GM19455 (cell line): ENCODE results near the gene PRDM2.

Experiments used
- ATAC-seq: cut with Tn5 transposase; IDR thresholded peaks from one replicate; pipeline ENCODE4 v1.9.1; 2021; ENCODE audit not compliant: unreplicated experiment

The PRDM2 gene

DNA sequence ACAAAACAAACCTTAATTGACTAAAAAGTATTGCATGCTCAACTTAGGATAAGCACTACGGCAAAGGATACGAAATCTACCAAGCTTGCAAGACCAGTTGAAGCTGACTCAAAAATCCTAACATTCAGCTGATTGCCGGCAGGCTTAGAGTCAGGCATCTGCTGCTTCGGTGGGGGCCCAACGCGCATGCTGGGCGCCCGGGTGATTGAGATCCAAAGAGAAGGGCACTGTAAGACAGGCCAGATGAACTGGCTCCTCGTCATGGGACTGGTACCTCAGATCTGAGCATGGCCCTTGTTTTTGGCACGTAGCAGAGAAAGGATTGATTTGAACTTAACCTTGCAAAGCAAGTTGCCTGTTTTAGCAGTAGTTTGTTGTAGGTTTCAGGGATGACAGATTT is 86.6 kb downstream of the PRDM2 start:
- no peak for ATAC-seq

- no peak for ATAC-seq
Measured at GRCh38 chr1:13788795-13789194, 88.8 kb downstream of the PRDM2 start.

DNA sequence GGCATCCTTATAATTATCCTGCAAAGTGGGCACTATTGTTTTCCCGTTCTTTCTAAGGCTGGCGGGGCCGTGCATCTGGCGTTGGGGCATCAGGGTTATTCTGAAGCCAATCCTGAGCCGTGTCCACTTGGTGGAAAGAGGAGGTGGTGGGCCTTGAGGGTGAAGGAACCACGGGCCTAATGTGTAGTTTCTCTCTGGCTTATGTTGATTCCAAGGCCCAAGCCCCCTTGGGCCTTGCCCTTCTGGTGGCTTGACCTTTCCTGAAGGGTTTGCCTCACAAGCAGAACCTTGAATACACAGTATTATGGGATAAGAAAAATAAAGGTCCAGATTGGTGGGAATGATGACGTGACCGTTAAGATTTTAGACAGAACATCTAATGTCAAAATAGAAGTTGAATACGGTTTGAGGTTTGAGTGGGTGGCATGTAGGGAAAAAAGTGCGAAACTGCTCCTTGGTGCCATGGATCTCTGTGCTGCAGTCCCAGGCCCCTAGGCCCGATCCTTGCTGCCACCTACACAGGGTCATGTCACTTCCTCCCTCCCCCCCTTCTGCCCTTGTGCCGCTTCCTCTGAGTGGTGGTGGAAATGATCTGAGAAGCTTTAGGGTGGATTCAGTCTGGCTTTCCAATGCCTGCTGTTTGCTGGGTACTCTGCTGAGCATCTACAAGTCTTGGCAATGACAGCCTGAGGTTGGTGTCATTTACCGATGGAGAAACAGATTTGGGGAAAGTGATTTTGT is 90.5 kb downstream of the PRDM2 start:
- no peak for ATAC-seq

DNA sequence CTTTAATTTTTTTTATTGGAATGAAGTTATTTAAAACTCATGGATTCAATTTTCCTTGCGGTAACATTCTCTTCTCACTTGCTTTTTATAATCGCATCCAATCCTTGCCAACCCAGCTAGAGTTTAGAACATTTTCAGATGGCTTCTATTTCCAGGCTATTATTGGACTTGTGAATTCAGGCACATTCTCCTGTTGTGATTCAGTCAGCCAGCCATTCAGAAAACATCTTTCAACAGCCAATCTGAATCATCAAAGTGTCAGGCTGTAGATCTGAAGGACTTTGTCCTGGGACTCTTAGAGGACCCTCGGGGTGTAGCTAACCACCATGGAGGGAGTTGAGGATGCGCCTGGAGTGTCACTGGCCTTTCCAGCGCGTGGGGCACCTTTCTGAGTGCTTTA is 92.4 kb downstream of the PRDM2 start:
- ATAC-seq, result no peak

DNA sequence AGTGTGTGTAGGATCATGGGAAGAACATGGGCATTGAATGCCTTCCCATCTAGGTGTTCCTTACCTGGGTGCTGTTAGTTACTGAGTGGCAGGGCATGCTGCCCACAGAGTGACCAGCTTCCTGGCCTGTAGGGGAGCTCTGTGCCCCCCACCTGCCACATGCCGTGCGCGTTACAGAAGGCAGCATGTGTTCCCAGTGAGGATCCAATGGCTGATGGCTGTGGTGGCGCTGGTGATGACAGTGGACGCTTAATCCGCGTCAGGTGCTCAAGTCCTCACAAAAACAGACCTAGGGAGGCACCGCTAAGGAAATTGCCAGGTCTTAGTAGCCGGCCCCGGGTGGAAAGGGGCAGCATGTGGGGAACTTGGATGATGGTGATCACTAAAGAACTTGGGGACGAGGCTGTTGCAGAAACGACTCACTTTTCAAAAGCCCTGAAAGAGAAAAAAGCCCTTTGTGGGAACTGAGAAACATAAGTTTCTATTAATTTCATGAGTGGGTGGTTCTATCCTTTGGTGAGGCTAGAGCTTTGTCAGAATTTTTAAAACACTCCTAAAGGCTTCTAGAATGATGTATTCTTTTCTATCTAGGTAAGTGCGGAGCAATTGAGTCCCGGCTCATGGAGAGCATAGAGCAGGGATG is 93.2 kb downstream of the PRDM2 start:
- no peak for ATAC-seq

GRCh38 chr1:13794231-13795187 is 94.5 kb downstream of the PRDM2 start:
- no peak for ATAC-seq

- no peak for ATAC-seq
Measured at GRCh38 chr1:13797397-13797796, 97.4 kb downstream of the PRDM2 start.

DNA sequence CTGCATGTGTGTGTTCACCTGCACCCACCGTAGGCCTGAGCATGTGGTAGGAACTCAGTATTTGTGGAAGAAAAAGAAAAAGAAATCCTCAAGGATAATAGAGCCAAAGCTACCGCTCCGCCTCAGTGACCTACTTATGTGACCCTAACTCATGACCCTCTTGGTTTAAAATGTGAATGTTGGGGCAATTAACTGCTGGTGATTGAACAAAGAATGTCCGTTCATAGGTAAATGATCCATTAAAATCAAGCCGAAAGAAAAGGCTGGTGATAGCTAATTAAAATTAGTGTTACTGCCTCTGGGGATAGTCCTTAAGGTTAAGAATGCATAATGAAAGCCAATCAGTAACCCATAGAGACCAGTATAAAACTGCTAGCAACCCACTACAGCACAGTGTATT is 98.1 kb downstream of the PRDM2 start:
- ATAC-seq, result no peak

DNA sequence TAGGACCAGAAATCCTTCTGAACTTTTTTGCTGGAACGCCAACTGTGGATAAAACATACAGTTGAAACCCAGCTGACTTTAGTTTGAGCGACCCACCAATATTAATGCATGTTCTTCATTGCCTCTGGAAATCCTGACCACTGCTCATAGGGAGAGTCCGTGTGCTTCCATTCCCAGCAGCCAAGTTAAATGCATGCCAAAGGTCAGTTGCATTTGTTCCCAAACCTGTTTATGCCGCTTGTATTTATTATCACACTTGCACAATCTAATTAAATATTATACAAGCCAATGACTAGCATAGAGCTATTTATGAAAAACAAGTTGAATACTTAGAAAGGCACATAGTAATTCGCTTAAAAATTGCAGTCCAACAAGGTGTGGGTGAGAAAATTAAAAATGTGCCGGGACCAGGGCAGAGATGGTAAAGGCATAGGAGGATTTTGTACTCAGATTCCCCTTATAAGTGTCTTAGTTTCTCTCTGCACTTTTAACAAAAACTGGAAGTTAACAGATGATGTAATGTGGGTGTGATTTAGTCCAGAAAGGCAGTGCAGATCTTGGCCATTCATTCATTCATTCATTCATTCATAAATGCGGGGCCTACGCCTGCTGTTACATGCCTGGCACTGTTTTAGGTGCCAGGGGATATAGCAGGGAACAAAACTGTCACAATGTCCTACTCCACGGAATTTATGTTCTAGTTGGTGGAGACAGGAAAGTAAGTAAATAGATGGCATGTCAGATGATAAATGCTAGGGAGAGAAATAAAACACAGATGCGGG is 99.7 kb downstream of the PRDM2 start:
- ATAC-seq, result no peak

DNA sequence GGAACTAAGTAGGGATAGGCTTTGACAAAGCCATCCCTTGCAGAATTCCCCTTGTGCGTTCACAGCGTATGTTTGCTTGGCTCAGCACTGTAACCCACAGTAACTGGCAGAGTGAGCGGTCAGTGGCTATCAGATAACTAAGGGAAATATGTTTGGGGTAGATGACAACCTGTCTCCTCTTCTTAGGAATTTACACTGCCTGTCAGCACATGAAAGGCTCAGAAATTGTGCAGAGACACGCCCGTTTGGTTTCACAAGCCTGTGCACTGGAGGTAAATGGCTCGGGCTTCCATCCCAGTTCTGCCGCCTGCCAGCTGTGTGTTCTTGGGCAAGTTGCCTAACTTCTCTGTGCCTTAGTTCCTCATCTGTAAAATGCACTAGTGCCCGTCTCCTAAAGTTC is 101.2 kb downstream of the PRDM2 start:
- no peak for ATAC-seq

GRCh38 chr1:13801655-13802486 is 101.9 kb downstream of the PRDM2 start:
- ATAC-seq, result no peak

- ATAC-seq, result no peak
Measured at GRCh38 chr1:13802782-13803545, 103.0 kb downstream of the PRDM2 start.

DNA sequence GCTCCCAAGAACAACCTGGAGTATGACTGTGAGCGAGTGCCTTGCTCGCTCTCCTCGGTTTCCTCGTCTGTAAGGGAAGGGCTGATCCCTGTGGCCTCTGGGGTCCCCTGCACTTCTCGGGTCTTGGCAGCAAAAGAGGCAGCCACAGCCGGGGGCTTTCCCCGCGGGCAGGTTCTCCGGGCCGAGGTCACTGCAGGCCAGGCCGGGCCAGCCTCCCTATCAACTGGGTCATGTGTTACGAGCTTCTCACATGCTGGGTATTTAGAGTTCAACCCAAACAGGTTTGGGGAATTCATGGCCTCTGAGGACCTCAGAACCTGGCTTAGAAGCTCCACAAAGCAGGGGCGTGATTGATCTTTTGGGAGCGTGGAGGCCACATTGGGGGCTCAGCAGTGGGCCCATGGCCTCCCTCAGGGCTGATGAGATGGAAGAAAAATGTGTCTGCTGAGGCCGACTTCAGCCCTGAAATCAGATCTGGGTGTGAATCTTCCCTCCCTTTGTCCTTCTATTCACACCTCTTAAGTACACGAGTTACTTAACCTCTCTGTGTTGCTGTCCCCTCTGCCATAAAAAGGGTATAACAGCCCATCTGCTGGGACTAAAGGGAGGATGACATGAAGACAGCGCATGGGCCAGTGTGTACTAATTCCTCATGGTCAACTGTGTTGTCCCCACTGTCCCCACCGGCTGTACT is 103.7 kb downstream of the PRDM2 start:
- no peak for ATAC-seq

DNA sequence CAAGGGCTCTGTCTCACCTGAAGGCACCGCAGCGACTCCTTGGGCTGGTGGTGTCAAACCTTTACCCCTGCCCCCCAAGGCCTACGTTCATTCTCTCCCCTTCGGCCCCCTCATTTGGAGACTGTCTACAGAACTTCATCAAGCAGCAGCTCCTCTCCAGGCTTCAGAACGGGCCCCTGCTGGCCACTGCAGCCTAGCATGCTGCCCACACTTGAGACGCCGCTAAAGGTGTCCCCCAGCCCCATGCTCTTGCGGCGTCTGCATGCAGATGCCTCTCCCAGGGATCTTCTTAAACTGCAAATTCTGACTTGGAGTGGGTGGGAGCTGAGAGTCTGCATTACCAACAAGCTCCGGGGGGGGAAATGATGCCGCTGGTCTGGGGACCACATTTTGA is 104.2 kb downstream of the PRDM2 start:
- no peak for ATAC-seq

- no peak for ATAC-seq
Measured at GRCh38 chr1:13805431-13805830, 105.4 kb downstream of the PRDM2 start.

GRCh38 chr1:13806108-13806507 is 106.1 kb downstream of the PRDM2 start:
- no peak for ATAC-seq

- ATAC-seq, result no peak
Measured at GRCh38 chr1:13807209-13807608, 107.2 kb downstream of the PRDM2 start.

- no peak for ATAC-seq
Measured at GRCh38 chr1:13808729-13809131, 108.7 kb downstream of the PRDM2 start.
